ENCODE measurements around the gene SNAPC2.

The SNAPC2 gene

GRCh38 chr19:7905859-7906258, 14.3 kb upstream of the SNAPC2 start:
- TF ChIP-seq CTCF (IDR thresholded peaks at IDR 0.05; ENCODE audit: low read depth, low read length): no peak
- no peak overlapping the region for H3K4me3 ChIP-seq (replicated peaks in 1 of 2; ENCODE audit: low read depth in 2 of 2, low read length in 2 of 2)
- no peak for DNase-seq (ENCODE audit: low read depth in 2 of 2)

GRCh38 chr19:7907122-7907521, 13.0 kb upstream of the SNAPC2 start:
- no peak overlapping the region for H3K4me3 ChIP-seq (replicated peaks in 1 of 2; ENCODE audit: low read depth in 2 of 2, low read length in 2 of 2)
- no peak for DNase-seq (ENCODE audit: low read depth in 2 of 2)
- no peak for TF ChIP-seq CTCF (IDR thresholded peaks at IDR 0.05; ENCODE audit: low read depth, low read length)

GRCh38 chr19:7907544-7907943, 12.6 kb upstream of the SNAPC2 start:
- H3K4me3 ChIP-seq (replicated peaks in 1 of 2; ENCODE audit: low read depth in 2 of 2, low read length in 2 of 2): no peak overlapping the region
- DNase-seq (ENCODE audit: low read depth in 2 of 2): no peak
- no peak for TF ChIP-seq CTCF (IDR thresholded peaks at IDR 0.05; ENCODE audit: low read depth, low read length)

- no peak for DNase-seq (ENCODE audit: low read depth in 2 of 2)
- no peak for TF ChIP-seq CTCF (IDR thresholded peaks at IDR 0.05; ENCODE audit: low read depth, low read length)
- H3K4me3 ChIP-seq (replicated peaks in 1 of 2; ENCODE audit: low read depth in 2 of 2, low read length in 2 of 2): no peak overlapping the region
Measured at GRCh38 chr19:7908078-7908699, 11.9 kb upstream of the SNAPC2 start.

GRCh38 chr19:7908742-7909461, 11.2 kb upstream of the SNAPC2 start:
- no peak for DNase-seq (ENCODE audit: low read depth in 2 of 2)
- no peak overlapping the region for H3K4me3 ChIP-seq (replicated peaks in 1 of 2; ENCODE audit: low read depth in 2 of 2, low read length in 2 of 2)
- TF ChIP-seq CTCF (IDR thresholded peaks at IDR 0.05; ENCODE audit: low read depth, low read length): no peak

GRCh38 chr19:7909471-7910067, 10.6 kb upstream of the SNAPC2 start:
- TF ChIP-seq CTCF (IDR thresholded peaks at IDR 0.05; ENCODE audit: low read depth, low read length): no peak
- DNase-seq (ENCODE audit: low read depth in 2 of 2): no peak
- H3K4me3 ChIP-seq (replicated peaks in 1 of 2; ENCODE audit: low read depth in 2 of 2, low read length in 2 of 2): no peak overlapping the region

Measured in cardiac fibroblast (primary cell).